ENCODE measurements around the gene HBZ. TPM values are rescaled to one million over a fixed set of nuclear protein-coding genes. Genes with fewer than 3 reads are reported as not detected.
A peak's percentile ranks its signal among the peaks of the same experiment; 100 is the strongest.
"Not testable (repeated sequence)": the region's sequence is repeated elsewhere in the genome, so short reads cannot be mapped to it uniquely, and the experiment has no call there.

The HBZ gene
- total RNA-seq, 1 donor: not detected

DNA sequence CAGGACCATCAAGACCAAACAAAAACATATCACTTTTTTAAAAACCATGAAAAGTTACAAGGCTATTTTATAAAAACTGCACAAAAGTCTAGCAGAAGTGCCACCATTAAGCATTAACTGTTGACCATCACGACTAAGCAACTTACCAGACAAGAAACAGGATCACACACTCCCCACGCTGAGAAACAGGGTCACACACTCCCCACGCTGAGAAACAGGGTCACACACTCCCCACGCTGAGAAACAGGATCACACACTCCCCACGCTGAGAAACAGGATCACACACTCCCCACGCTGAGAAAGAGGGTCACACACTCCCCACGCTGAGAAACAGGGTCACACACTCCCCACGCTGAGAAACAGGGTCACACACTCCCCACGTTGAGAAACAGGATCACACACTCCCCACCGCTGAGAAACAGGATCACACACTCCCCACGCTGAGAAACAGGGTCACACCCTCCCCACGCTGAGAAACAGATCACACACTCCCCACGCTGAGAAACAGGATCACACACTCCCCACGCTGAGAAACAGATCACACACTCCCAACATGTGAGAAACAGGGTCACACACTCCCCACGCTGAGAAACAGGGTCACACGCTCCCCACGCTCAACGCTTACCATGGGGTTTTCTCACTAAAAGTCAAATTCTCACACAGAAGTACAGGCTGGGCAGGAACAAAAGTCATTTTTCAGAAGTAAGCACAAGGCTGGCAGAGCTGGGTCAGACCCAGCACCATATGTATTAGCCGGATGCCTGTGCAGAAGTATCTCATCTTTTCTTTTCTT is 28.7 kb upstream of the HBZ start:
- H3K4me1 ChIP-seq (ENCODE audit: insufficient read depth, low read length); H3K9me3 ChIP-seq (ENCODE audit: low read depth, low read length); H3K27me3 ChIP-seq (ENCODE audit: insufficient read depth, low read length); H3K4me3 ChIP-seq (ENCODE audit: low read length): not testable (repeated sequence)

DNA sequence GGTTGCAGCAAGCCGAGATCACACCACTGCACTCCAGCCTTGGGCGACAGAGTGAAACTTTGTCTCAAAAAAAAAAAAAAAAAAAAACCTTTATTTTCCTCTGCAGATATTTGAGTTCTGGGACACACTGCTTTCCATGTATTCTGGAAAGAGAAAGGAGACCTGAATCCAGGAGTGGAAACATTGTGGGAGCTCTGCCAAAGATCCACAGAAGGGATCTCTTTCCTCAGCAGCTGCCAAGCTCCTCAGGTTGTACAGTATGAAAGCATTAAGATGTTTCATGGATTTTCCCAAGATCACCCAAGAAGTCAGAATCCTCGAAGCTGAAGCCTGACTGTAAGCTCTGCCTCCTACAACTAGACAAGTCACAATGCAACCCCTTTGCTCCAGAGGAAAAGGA is 27.4 kb upstream of the HBZ start:
- no peak overlapping the region for H3K4me3 ChIP-seq (ENCODE audit: low read length)
- H3K9me3 ChIP-seq (ENCODE audit: low read depth, low read length): no peaks in the 10 kb centered on the region
- peaks cover 14% of the 10 kb centered on the region for H3K4me1 ChIP-seq (ENCODE audit: insufficient read depth, low read length)
- H3K27me3 ChIP-seq (ENCODE audit: insufficient read depth, low read length): no peaks in the 10 kb centered on the region

- Histone ChIP-seq H3K9me3 (ENCODE audit: low read depth, low read length) (no peaks in the 10 kb centered on the region), H3K4me1 (ENCODE audit: insufficient read depth, low read length) (peaks cover 18% of the 10 kb centered on the region), H3K4me3 (ENCODE audit: low read length) (no peak overlapping the region), H3K27me3 (ENCODE audit: insufficient read depth, low read length) (no peaks in the 10 kb centered on the region)
These were observed 23.4 kb upstream of the HBZ start for GRCh38 chr16:129075-129474.

GRCh38 chr16:130533-131173 is 21.8 kb upstream of the HBZ start:
- no peak overlapping the region for H3K4me3 ChIP-seq (ENCODE audit: low read length)
- peaks cover 18% of the 10 kb centered on the region for H3K4me1 ChIP-seq (ENCODE audit: insufficient read depth, low read length)
- H3K9me3 ChIP-seq (ENCODE audit: low read depth, low read length): no peaks in the 10 kb centered on the region
- no peaks in the 10 kb centered on the region for H3K27me3 ChIP-seq (ENCODE audit: insufficient read depth, low read length)

DNA sequence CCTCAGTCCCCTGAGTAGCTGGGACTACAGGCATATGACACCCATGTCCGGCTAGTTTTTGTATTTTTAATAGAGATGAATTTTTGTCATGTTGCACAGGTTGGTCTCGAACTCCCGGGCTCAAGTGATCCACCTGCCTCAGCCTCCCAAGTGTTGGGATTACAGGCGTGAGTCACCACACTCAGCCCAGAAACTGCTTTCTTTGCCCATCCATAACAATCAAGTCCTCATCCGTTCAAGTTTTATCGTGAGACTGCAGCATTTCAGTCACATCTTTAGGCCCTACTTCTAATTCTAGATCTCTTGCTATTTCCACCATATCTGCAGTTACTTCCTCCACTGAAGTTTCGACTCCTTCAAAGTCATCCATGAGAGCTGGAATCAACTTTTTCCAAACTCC is 20.3 kb upstream of the HBZ start:
- H3K4me3 ChIP-seq (ENCODE audit: low read length): no peak overlapping the region
- H3K4me1 ChIP-seq (ENCODE audit: insufficient read depth, low read length): peaks cover 19% of the 10 kb centered on the region
- no peaks in the 10 kb centered on the region for H3K27me3 ChIP-seq (ENCODE audit: insufficient read depth, low read length)

GRCh38 chr16:133716-134115 is 18.7 kb upstream of the HBZ start:
- Histone ChIP-seq H3K27me3 (ENCODE audit: insufficient read depth, low read length) (no peaks in the 10 kb centered on the region), H3K9me3 (ENCODE audit: low read depth, low read length) (no peaks in the 10 kb centered on the region), H3K4me3 (ENCODE audit: low read length) (no peak overlapping the region), H3K4me1 (ENCODE audit: insufficient read depth, low read length) (peaks cover 27% of the 10 kb centered on the region)

More for the DNA sequence above, 20.3 kb upstream of the HBZ start:
- no peaks in the 10 kb centered on the region for H3K9me3 ChIP-seq (ENCODE audit: low read depth, low read length)

GRCh38 chr16:138049-138417 is 14.4 kb upstream of the HBZ start:
- Histone ChIP-seq H3K9me3 (ENCODE audit: low read depth, low read length) (no peaks in the 10 kb centered on the region), H3K4me3 (ENCODE audit: low read length) (peak overlapping the region; percentile 46), H3K27me3 (ENCODE audit: insufficient read depth, low read length) (no peaks in the 10 kb centered on the region), H3K4me1 (ENCODE audit: insufficient read depth, low read length) (peaks cover 10% of the 10 kb centered on the region)

- no peaks in the 10 kb centered on the region for H3K9me3 ChIP-seq (ENCODE audit: low read depth, low read length)
- no peaks in the 10 kb centered on the region for H3K27me3 ChIP-seq (ENCODE audit: insufficient read depth, low read length)
- peaks cover 10% of the 10 kb centered on the region for H3K4me1 ChIP-seq (ENCODE audit: insufficient read depth, low read length)
- H3K4me3 ChIP-seq (ENCODE audit: low read length): no peak overlapping the region
These were observed 12.1 kb upstream of the HBZ start for GRCh38 chr16:140175-140857.

DNA sequence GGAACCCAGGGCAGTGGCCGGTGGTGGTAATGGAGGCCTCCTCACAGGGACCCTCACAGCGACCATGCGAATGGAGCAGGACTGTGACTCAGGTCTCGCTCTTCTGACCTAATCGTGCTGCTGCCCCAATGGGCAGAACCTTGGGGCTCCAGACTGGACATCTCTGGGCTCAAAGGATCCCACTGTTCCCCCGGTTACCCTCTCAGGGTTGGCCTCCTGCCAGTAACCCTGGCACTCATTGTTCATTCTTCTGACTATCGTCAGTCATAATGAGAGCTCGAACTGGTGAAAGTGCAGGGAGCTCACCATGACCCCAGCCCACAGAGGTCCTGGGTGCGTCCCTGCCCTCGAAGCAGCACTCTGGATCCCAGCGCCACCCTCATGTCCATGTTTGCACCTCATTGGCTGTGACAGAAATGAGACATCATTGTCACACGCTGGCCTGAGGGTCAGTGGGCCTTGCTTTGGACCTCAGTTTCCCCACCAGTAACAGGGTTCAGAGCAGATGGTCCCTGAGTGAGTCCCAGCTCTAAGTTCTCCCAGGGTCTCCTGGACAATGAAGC is 10.0 kb upstream of the HBZ start:
- H3K27me3 ChIP-seq (ENCODE audit: insufficient read depth, low read length): no peaks in the 10 kb centered on the region
- H3K9me3 ChIP-seq (ENCODE audit: low read depth, low read length): no peaks in the 10 kb centered on the region
- H3K4me1 ChIP-seq (ENCODE audit: insufficient read depth, low read length): peaks cover 6% of the 10 kb centered on the region
- H3K4me3 ChIP-seq (ENCODE audit: low read length): no peak overlapping the region

DNA sequence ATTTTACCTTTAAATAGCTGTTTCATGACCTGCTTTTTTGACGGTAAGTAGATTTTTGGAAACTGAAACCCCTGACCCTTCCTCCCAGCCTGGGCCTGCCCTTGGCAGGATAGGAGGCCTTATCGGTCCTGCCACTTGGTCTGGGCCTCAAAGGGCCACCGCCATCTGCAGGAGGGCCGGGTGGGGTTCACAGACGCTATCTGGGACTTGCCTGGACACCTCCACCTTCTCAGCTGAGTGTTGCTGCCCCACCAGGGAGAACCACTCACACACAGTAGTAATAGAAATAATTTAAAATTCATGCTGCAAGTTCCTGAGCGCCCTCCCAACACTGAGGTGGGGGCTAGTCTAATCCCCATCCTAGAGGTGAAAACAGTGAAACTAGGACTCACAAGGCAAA is 9.4 kb upstream of the HBZ start:
- H3K9me3 ChIP-seq (ENCODE audit: low read depth, low read length): no peaks in the 10 kb centered on the region
- H3K4me3 ChIP-seq (ENCODE audit: low read length): no peak overlapping the region
- H3K4me1 ChIP-seq (ENCODE audit: insufficient read depth, low read length): no peaks in the 10 kb centered on the region
- no peaks in the 10 kb centered on the region for H3K27me3 ChIP-seq (ENCODE audit: insufficient read depth, low read length)

GRCh38 chr16:143456-143855 is 9.0 kb upstream of the HBZ start:
- Histone ChIP-seq H3K4me1 (ENCODE audit: insufficient read depth, low read length) (no peaks in the 10 kb centered on the region), H3K9me3 (ENCODE audit: low read depth, low read length) (no peaks in the 10 kb centered on the region), H3K27me3 (ENCODE audit: insufficient read depth, low read length) (no peaks in the 10 kb centered on the region), H3K4me3 (ENCODE audit: low read length) (no peak overlapping the region)

GRCh38 chr16:144797-145252 is 7.6 kb upstream of the HBZ start:
- H3K4me1 ChIP-seq (ENCODE audit: insufficient read depth, low read length): no peaks in the 10 kb centered on the region
- H3K9me3 ChIP-seq (ENCODE audit: low read depth, low read length): no peaks in the 10 kb centered on the region
- H3K4me3 ChIP-seq (ENCODE audit: low read length): no peak overlapping the region
- peaks cover 3% of the 10 kb centered on the region for H3K27me3 ChIP-seq (ENCODE audit: insufficient read depth, low read length)

- Histone ChIP-seq H3K4me1 (ENCODE audit: insufficient read depth, low read length) (no peaks in the 10 kb centered on the region), H3K9me3 (ENCODE audit: low read depth, low read length) (no peaks in the 10 kb centered on the region), H3K4me3 (ENCODE audit: low read length) (no peak overlapping the region), H3K27me3 (ENCODE audit: insufficient read depth, low read length) (peaks cover 3% of the 10 kb centered on the region)
These were observed 5.8 kb upstream of the HBZ start for GRCh38 chr16:146646-147045.

GRCh38 chr16:149024-149660 is 3.3 kb upstream of the HBZ start:
- Histone ChIP-seq H3K27me3 (ENCODE audit: insufficient read depth, low read length) (peaks cover 3% of the 10 kb centered on the region), H3K4me1 (ENCODE audit: insufficient read depth, low read length) (no peaks in the 10 kb centered on the region), H3K9me3 (ENCODE audit: low read depth, low read length) (no peaks in the 10 kb centered on the region), H3K4me3 (ENCODE audit: low read length) (no peak overlapping the region)

- peaks cover 20% of the 10 kb centered on the region for H3K27me3 ChIP-seq (ENCODE audit: insufficient read depth, low read length)
These were observed 681 bp downstream of the HBZ start for GRCh38 chr16:153129-153521.

More at GRCh38 chr16:153129-153521, 681 bp downstream of the HBZ start:
- not testable (repeated sequence) for H3K9me3 ChIP-seq (ENCODE audit: low read depth, low read length); H3K4me1 ChIP-seq (ENCODE audit: insufficient read depth, low read length); H3K4me3 ChIP-seq (ENCODE audit: low read length)

Measured in mononuclear cell (primary cell).